Measurements from ENCODE around the gene MCM9.

GRCh38 chr6:118826096-118826495 is 108.9 kb downstream of the MCM9 start:
- TF ChIP-seq, protein P1, sequence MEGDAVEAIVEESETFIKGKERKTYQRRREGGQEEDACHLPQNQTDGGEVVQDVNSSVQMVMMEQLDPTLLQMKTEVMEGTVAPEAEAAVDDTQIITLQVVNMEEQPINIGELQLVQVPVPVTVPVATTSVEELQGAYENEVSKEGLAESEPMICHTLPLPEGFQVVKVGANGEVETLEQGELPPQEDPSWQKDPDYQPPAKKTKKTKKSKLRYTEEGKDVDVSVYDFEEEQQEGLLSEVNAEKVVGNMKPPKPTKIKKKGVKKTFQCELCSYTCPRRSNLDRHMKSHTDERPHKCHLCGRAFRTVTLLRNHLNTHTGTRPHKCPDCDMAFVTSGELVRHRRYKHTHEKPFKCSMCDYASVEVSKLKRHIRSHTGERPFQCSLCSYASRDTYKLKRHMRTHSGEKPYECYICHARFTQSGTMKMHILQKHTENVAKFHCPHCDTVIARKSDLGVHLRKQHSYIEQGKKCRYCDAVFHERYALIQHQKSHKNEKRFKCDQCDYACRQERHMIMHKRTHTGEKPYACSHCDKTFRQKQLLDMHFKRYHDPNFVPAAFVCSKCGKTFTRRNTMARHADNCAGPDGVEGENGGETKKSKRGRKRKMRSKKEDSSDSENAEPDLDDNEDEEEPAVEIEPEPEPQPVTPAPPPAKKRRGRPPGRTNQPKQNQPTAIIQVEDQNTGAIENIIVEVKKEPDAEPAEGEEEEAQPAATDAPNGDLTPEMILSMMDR (IDR thresholded peaks at IDR 0.05), result no peak
- no peak for TF ChIP-seq POLR2A (IDR thresholded peaks at IDR 0.05)

All from adrenal gland (tissue), 5 donors.